Psoas muscle (tissue), 8 donors: ENCODE measurements around the gene IPO9. TPM values are rescaled to one million over a fixed set of nuclear protein-coding genes. Genes with fewer than 3 reads are reported as not detected.

ENCODE experiments used
- ATAC-seq, 4 donors: fragments of 200-7000 bp; cut with Tn5 transposase; one replicate each; pipeline ENCODE4 v1.9.1; 2020; ENCODE audit warnings: moderate library complexity in 3 of 4, mild to moderate bottlenecking in 2 of 4
- DNase-seq, 2 donors: peaks; one replicate each; pipeline ENCODE4 v3.0.0-alpha.2; 2020
- H3K27ac ChIP-seq: fragments of 200-600 bp; one replicate; pipeline ENCODE4 v1.8.0; 2022
- H3K27me3 ChIP-seq, 3 donors: fragments of 200-600 bp in 1 of 3; one replicate each; pipeline versions ENCODE4 v1.6.1 to v1.8.0; 2013 to 2022; ENCODE audit warnings: low read length in 2 of 3, mild to moderate bottlenecking in 2 of 3, moderate library complexity in 1 of 3; ENCODE audit not compliant: insufficient read depth in 3 of 3
- H3K36me3 ChIP-seq, 2 donors: fragments of 200-600 bp in 1 of 2; one replicate each; pipeline versions ENCODE4 v1.6.1 to v1.8.0; 2013 to 2022; ENCODE audit warnings: low read depth in 1 of 2, mild to moderate bottlenecking in 1 of 2, moderate library complexity in 1 of 2; ENCODE audit not compliant: insufficient read depth in 1 of 2
- H3K4me1 ChIP-seq: fragments of 200-600 bp; one replicate; pipeline ENCODE4 v1.8.0; 2022
- H3K4me3 ChIP-seq: fragments of 200-600 bp; one replicate; pipeline ENCODE4 v1.8.0; 2022; ENCODE audit warnings: mild to moderate bottlenecking
- H3K9me3 ChIP-seq: fragments of 200-600 bp; one replicate; pipeline ENCODE4 v1.8.0; 2022
- WGBS, 3 donors: extraction: QIAGEN DNeasy Blood & Tissue Kit; methylation state at CpG; one replicate each; pipeline versions ENCODE4 v1.1.6 to v1.1.7; 2013; 5-methylcytosine and 5-hydroxymethylcytosine counted together
- intact Hi-C, 2 donors: fragments of 100-400 bp; cut with DNase I; formaldehyde crosslinking; loops; one replicate each; pipeline versions ENCODE4 v1.11.0 to v1.14.2; 2022
- polyA plus RNA-seq, 3 donors: library from polyadenylated mRNA; stranded (reverse); fragments of 200-250 nt; gene quantifications; one replicate each; pipeline ENCODE4 v1.2.3, GENCODE V29; 2013
- total RNA-seq, 4 donors: library from RNA; stranded (reverse); fragmentation: NEBNext Ultra II Directional in 2 of 4; extraction: Animal tissue kit (Norgen Biotek cat#: 25700) in 2 of 4; gene quantifications; one replicate each; pipeline versions ENCODE4 v1.2.1 to v1.2.4, GENCODE V29; 2021 to 2023
- TF ChIP-seq, protein P1 (sequence below): fragments of 200-600 bp; IDR thresholded peaks from one replicate; pipeline ENCODE4 v1.8.0; 2022; ENCODE audit warnings: antibody characterized with exemption
- donor health status: healthy with polysubstance abuse.
- donor health status: DM: no; HTN: no; CAD: no; lungs with moderate emphysema.
- donor health status: Bipolar disorder and iron deficiency.
- donor health status: healthy.
- donor health status: DM: yes; HTN: yes; CAD: no.
- donor health status: DM: no; HTN: no; CAD: no.
- donor health status: DM: no; HTN: no; CAD: no.
- donor health status: DM: yes; HTN: yes; CAD: no.

IPO9 gene
- total and polyA plus RNA-seq, 7 donors, result 6.6 to 26.9 (median 20.1) TPM

- H3K36me3 ChIP-seq, result no peaks in the 10 kb centered on the region
- intact Hi-C loops, result loop anchor here in 1 of 2 donors (5.0 kb wide), 1 partner anchor 1074 kb away; the partner anchor contains the start of gene ADIPOR1
- no peaks in the 10 kb centered on the region for H3K9me3 ChIP-seq
- 10 to 18% (median 10%) methylated on average over 7 of the region's 7 CpGs for WGBS, 3 donors
- H3K4me3 ChIP-seq, result peak overlapping the region; percentile 35
- H3K4me1 ChIP-seq, result peaks cover 86% of the 10 kb centered on the region
- no peaks in the 10 kb centered on the region for H3K27me3 ChIP-seq
- ATAC-seq, result peak; percentile 40 to 63 (median 50)
- peak; percentile 53 to 75 for DNase-seq
- TF ChIP-seq, protein P1, sequence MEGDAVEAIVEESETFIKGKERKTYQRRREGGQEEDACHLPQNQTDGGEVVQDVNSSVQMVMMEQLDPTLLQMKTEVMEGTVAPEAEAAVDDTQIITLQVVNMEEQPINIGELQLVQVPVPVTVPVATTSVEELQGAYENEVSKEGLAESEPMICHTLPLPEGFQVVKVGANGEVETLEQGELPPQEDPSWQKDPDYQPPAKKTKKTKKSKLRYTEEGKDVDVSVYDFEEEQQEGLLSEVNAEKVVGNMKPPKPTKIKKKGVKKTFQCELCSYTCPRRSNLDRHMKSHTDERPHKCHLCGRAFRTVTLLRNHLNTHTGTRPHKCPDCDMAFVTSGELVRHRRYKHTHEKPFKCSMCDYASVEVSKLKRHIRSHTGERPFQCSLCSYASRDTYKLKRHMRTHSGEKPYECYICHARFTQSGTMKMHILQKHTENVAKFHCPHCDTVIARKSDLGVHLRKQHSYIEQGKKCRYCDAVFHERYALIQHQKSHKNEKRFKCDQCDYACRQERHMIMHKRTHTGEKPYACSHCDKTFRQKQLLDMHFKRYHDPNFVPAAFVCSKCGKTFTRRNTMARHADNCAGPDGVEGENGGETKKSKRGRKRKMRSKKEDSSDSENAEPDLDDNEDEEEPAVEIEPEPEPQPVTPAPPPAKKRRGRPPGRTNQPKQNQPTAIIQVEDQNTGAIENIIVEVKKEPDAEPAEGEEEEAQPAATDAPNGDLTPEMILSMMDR, result no peak
- peak overlapping the region; percentile 95 for H3K27ac ChIP-seq
Measured at GRCh38 chr1:201883786-201884185, 54.8 kb downstream of the IPO9 start.

GRCh38 chr1:201884425-201884824, 55.5 kb downstream of the IPO9 start:
- H3K27me3 ChIP-seq, result no peaks in the 10 kb centered on the region
- WGBS, 3 donors, result 10 to 17% (median 11%) methylated on average over 1 of the region's 1 CpG
- H3K9me3 ChIP-seq, result no peaks in the 10 kb centered on the region
- no peaks in the 10 kb centered on the region for H3K36me3 ChIP-seq
- DNase-seq (peak; percentile 61 to 85), ATAC-seq (peak; percentile 72 to 76 (median 74))
- intact Hi-C loops, result loop anchor here in 1 of 2 donors (5.0 kb wide), 1 partner anchor 1073 kb away; the partner anchor contains the start of gene ADIPOR1
- TF ChIP-seq, protein P1, result no peak
- H3K4me1 ChIP-seq, result peaks cover 82% of the 10 kb centered on the region
- peak overlapping the region; percentile 95 for H3K27ac ChIP-seq
- H3K4me3 ChIP-seq, result no peak overlapping the region

- DNase-seq (peak; percentile 49 to 73), ATAC-seq (peak; percentile 40 to 52 (median 45))
- H3K27me3 ChIP-seq, result no peaks in the 10 kb centered on the region
- H3K9me3 ChIP-seq, result no peaks in the 10 kb centered on the region
- TF ChIP-seq, protein P1, result no peak
- no peaks in the 10 kb centered on the region for H3K36me3 ChIP-seq
- 29 to 73% (median 35%) methylated on average over 6 of the region's 6 CpGs for WGBS, 3 donors
- intact Hi-C loops, result no loop called here
- H3K27ac ChIP-seq, result peak overlapping the region; percentile 95
- no peak overlapping the region for H3K4me3 ChIP-seq
- peaks cover 83% of the 10 kb centered on the region for H3K4me1 ChIP-seq
Measured at GRCh38 chr1:201885531-201886075, 56.6 kb downstream of the IPO9 start.

- Histone ChIP-seq H3K27me3 (no peaks in the 10 kb centered on the region), H3K4me1 (peaks cover 80% of the 10 kb centered on the region), H3K4me3 (no peak overlapping the region), H3K27ac (peak overlapping the region; percentile 95), H3K36me3 (no peaks in the 10 kb centered on the region), H3K9me3 (no peaks in the 10 kb centered on the region)
- ATAC-seq (no peak), DNase-seq (no peak)
- WGBS, 3 donors, result 54 to 70% (median 57%) methylated on average over 9 of the region's 9 CpGs
- intact Hi-C loops, result no loop called here
- TF ChIP-seq, protein P1, result no peak
Measured at GRCh38 chr1:201886103-201886885, 57.3 kb downstream of the IPO9 start.
